ENCODE results near the gene OSBPL7. TPM values are rescaled to one million over a fixed set of nuclear protein-coding genes. Genes with fewer than 3 reads are reported as not detected.

The OSBPL7 gene, protein sequence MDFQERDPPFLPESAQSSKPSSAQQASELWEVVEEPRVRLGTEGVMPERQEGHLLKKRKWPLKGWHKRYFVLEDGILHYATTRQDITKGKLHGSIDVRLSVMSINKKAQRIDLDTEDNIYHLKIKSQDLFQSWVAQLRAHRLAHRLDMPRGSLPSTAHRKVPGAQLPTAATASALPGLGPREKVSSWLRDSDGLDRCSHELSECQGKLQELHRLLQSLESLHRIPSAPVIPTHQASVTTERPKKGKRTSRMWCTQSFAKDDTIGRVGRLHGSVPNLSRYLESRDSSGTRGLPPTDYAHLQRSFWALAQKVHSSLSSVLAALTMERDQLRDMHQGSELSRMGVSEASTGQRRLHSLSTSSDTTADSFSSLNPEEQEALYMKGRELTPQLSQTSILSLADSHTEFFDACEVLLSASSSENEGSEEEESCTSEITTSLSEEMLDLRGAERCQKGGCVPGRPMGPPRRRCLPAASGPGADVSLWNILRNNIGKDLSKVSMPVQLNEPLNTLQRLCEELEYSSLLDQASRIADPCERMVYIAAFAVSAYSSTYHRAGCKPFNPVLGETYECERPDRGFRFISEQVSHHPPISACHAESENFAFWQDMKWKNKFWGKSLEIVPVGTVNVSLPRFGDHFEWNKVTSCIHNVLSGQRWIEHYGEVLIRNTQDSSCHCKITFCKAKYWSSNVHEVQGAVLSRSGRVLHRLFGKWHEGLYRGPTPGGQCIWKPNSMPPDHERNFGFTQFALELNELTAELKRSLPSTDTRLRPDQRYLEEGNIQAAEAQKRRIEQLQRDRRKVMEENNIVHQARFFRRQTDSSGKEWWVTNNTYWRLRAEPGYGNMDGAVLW
- 9.5 and 14.5 TPM in 2 replicates for total RNA-seq

DNA sequence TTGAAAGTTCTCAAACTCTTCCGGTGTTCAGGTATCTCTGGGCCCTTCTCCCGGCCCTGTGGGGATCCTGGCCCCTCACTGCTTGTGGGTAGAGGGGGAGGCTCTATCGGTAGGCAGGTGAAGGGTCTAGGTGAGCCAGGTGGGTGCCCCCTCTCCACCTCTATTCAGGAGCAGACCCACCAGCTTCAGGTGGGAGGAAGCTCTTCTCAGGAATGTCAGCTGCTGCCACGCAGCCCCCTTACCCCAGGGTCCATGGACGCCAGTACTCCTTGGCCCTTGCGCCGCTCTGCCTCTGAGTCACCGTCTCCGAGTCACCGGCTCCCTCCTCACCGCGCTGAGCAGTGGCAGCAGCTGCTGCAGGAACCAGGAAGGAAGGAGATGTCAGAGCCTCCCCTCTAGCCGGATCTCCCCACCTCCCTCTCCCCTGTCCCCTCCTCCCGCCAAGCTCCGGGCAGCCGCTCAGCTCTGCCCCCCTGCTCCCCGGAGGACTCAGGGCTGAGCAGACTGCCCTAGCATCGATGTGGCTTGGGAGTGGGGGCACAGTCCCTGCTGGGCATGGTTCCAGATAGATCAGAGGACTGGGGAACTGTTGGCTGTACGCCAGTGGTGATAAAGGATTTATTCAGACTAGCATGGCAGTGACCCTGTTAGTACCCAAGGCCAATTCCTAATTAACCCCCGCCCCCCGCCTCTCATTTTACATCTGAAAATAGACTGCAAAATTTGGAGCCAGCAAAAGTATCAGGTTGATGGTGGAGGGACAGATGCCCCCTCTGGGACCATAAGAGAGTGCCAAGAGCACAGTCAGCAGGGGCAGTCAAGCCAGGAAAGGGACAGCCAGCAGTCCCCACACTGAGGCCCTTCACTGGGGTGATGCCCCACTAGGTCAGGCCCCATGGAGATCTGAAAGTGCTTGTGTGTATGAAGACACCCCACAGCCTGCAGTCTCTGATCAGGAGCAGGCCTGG is at the start of gene OSBPL7:
Gene OSBPL7, minus strand, starts transcription at position 371 of the 968 bp plus-strand sequence. CDS start 1,516 bp downstream, outside the sequence.

GRCh38 chr17:47850692-47851573 is 29.3 kb upstream of the OSBPL7 start, which contains the start of gene SP6:
TSS of gene SP6 (minus strand) at chr17:47851163. CDS start at chr17:47848429, 2,734 bp downstream.

DNA sequence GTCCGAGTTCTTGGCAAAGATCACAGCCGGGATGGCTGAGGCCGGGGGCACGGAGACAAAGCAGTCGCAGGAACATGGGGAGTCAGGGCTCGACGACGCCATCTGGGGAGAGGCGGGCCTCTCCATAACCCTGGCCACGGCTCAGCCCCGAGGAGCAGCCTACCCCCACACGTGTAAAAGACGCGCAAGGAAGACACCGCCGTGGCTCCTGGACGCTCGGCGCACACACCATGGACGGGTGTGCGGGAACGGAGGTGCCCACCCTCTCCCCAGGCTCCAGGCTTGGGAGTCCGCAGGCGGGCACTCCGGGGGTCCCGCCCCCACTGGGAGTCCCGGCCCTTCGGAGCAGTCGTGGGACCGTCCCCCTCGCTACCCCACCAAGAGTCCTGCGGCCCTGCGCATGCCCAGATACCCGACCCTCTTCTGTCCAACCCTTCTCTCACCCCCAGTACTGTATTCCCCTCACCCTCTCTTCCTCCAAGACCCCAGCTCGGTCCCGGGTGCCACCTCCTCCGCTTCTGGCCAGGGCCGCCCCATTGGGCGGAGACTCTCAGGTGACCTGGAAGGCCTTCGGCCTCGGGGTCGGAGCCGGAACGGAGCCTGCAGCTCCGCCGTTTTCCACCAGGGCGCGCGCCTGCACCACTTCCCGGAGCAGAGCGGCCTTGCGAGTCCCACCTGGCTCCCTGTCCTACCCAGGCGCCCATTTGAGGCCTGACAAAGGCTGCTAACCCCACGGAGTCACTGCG is 19.3 kb upstream of the OSBPL7 start, which contains the start of gene SCRN2:
Gene SCRN2, minus strand, starts transcription at position 532 of the 746 bp plus-strand sequence. Its CDS starts 430 bp downstream, at position 102.

GRCh38 chr17:47831003-47831933 is 9.7 kb upstream of the OSBPL7 start, which contains the start of the genes LRRC46 and MRPL10:
TSS of gene LRRC46 (plus strand) at chr17:47831670. CDS start at chr17:47831990, 320 bp downstream.
TSS of gene MRPL10 (minus strand) at chr17:47831541. CDS start at chr17:47831511, 30 bp downstream.

Other genes with a start within 250 kb of the OSBPL7 start
- 369 and 570 TPM in 2 replicates for gene KPNB1, start 171.9 kb downstream of the OSBPL7 start, total RNA-seq
- gene TBKBP1, start 127.6 kb downstream of the OSBPL7 start, total RNA-seq, result 6.2 and 9.6 TPM in 2 replicates
- not detected in 2 replicates for gene TBX21, start 88.6 kb downstream of the OSBPL7 start, total RNA-seq
- 10.4 and 19.5 TPM in 2 replicates for gene MRPL10, start 9.7 kb upstream of the OSBPL7 start, total RNA-seq
- 0.09 TPM in 1 of 2 replicates, not detected in the other for gene LRRC46, start 9.9 kb upstream of the OSBPL7 start, total RNA-seq
- gene SCRN2, start 19.5 kb upstream of the OSBPL7 start, total RNA-seq, result 32.2 and 52.6 TPM in 2 replicates
- gene SP6, start 29.4 kb upstream of the OSBPL7 start, total RNA-seq, result 0.09 and 0.30 TPM in 2 replicates
- 0.89 and 1.4 TPM in 2 replicates for gene SP2, start 74.4 kb upstream of the OSBPL7 start, total RNA-seq
- 35.0 and 39.2 TPM in 2 replicates for gene PNPO, start 119.8 kb upstream of the OSBPL7 start, total RNA-seq
- not detected in 2 replicates for gene PRR15L, start 136.1 kb upstream of the OSBPL7 start, total RNA-seq
- gene CDK5RAP3, start 149.3 kb upstream of the OSBPL7 start, total RNA-seq, result 71.8 and 86.1 TPM in 2 replicates
- gene COPZ2, start 216.0 kb upstream of the OSBPL7 start, total RNA-seq, result 33.1 and 95.3 TPM in 2 replicates
- 233 and 532 TPM in 2 replicates for gene NFE2L1, start 226.6 kb upstream of the OSBPL7 start, total RNA-seq